HEK293 (cell line): Measurements from ENCODE around the gene SZT2.

Experiments used
- CTCF ChIA-PET: fragments of 350-600 bp; formaldehyde crosslinking; extraction: SDS; loops from one replicate; lab custom pipeline; 2021; ENCODE audit warnings: antibody characterized with exemption; lab: Yijun Ruan, JAX
- POLR2A ChIA-PET: fragments of 300-600 bp; formaldehyde crosslinking; extraction: SDS; loops from one replicate; lab custom pipeline; 2020; ENCODE audit warnings: antibody characterized with exemption, inconsistent platforms; lab: Yijun Ruan, JAX
- H3K27ac ChIP-seq: fragments of 200-500 bp; sonication (Bioruptor generic); 2 replicates; pipeline ENCODE4 v1.5.1; 2014; ENCODE audit warnings: low read depth, low read length, control low read depth, inconsistent platforms; ENCODE audit errors: extremely low read depth
- H3K36me3 ChIP-seq, 2 experiments: fragments of 200-500 bp in 1 of 2; sonication (Bioruptor generic) in 1 of 2; 1 replicate in 1 of 2; 2 replicates in 1 of 2; pipeline ENCODE4 v1.5.1; 2014 to 2017; ENCODE audit warnings: inconsistent platforms in 2 of 2, low read length in 2 of 2; ENCODE audit not compliant: control insufficient read depth in 2 of 2, insufficient read depth in 1 of 2
- H3K4me1 ChIP-seq: fragments of 200-500 bp; sonication (Bioruptor generic); 2 replicates; pipeline ENCODE4 v1.5.1; 2014; ENCODE audit warnings: mild to moderate bottlenecking, low read length, inconsistent platforms; ENCODE audit not compliant: control insufficient read depth, insufficient read depth
- H3K4me3 ChIP-seq: 2 replicates; pipeline ENCODE4 v1.5.1; 2011; ENCODE audit warnings: low read depth, mild to moderate bottlenecking, control low read depth, low read length, moderate library complexity
- H3K9me3 ChIP-seq: fragments of 200-500 bp; sonication (Bioruptor generic); 2 replicates; pipeline ENCODE4 v1.5.1; 2014; ENCODE audit warnings: low read depth, low read length, inconsistent platforms; ENCODE audit not compliant: control insufficient read depth, insufficient read depth
- GLIS1 ChIP-seq: fragments of 450-650 bp; formaldehyde crosslinking; IDR thresholded peaks from 2 replicates; pipeline ENCODE4 v1.5.1; 2016; ENCODE audit warnings: missing biosample characterization, missing genetic modification characterization
- GLIS2 ChIP-seq: fragments of 450-650 bp; formaldehyde crosslinking; IDR thresholded peaks from 2 replicates; pipeline ENCODE4 v1.5.1; 2016; ENCODE audit warnings: missing biosample characterization, missing genetic modification characterization
- IKZF3 ChIP-seq: fragments of 450-650 bp; IDR thresholded peaks from 2 replicates; pipeline ENCODE4 v1.5.0; 2018; ENCODE audit warnings: missing biosample characterization, mild to moderate bottlenecking, missing genetic modification characterization, moderate library complexity
- KLF8 ChIP-seq: fragments of 450-650 bp; formaldehyde crosslinking; IDR thresholded peaks from 2 replicates; pipeline ENCODE4 v1.5.1; 2016; ENCODE audit warnings: missing biosample characterization, missing genetic modification characterization
- OVOL3 ChIP-seq: fragments of 450-650 bp; formaldehyde crosslinking; IDR thresholded peaks from 2 replicates; pipeline ENCODE4 v1.5.1; 2016; ENCODE audit warnings: missing biosample characterization, missing genetic modification characterization
- PRDM1 ChIP-seq: fragments of 450-650 bp; formaldehyde crosslinking; IDR thresholded peaks from 2 replicates; pipeline ENCODE4; 2016; ENCODE audit warnings: missing biosample characterization, missing genetic modification characterization
- ZBTB20 ChIP-seq: fragments of 450-650 bp; formaldehyde crosslinking; IDR thresholded peaks from 2 replicates; pipeline ENCODE4 v1.5.1; 2016; ENCODE audit warnings: missing biosample characterization, missing genetic modification characterization
- ZFP3 ChIP-seq: fragments of 450-650 bp; formaldehyde crosslinking; IDR thresholded peaks from 2 replicates; pipeline ENCODE4 v1.5.1; 2016; ENCODE audit warnings: low read depth, missing biosample characterization, missing genetic modification characterization
- ZFP41 ChIP-seq: fragments of 450-650 bp; formaldehyde crosslinking; IDR thresholded peaks from 2 replicates; pipeline ENCODE4 v1.5.1; 2016; ENCODE audit warnings: missing biosample characterization, missing genetic modification characterization, borderline replicate concordance
- ZNF114 ChIP-seq: fragments of 450-650 bp; formaldehyde crosslinking; IDR thresholded peaks from 2 replicates; pipeline ENCODE4 v1.5.0; 2017; ENCODE audit warnings: missing biosample characterization, missing genetic modification characterization
- ZNF155 ChIP-seq: fragments of 450-650 bp; formaldehyde crosslinking; IDR thresholded peaks from 2 replicates; pipeline ENCODE4 v1.5.1; 2016; ENCODE audit warnings: missing biosample characterization, missing genetic modification characterization
- ZNF335 ChIP-seq: fragments of 450-650 bp; formaldehyde crosslinking; conservative IDR thresholded peaks from 2 replicates; pipeline ENCODE4 v1.5.1; 2016; ENCODE audit warnings: missing biosample characterization, missing genetic modification characterization
- ZNF366 ChIP-seq: fragments of 450-650 bp; formaldehyde crosslinking; conservative IDR thresholded peaks from 2 replicates; pipeline ENCODE4 v1.5.1; 2016; ENCODE audit warnings: missing biosample characterization, missing genetic modification characterization
- ZNF514 ChIP-seq: fragments of 450-650 bp; formaldehyde crosslinking; IDR thresholded peaks from 2 replicates; pipeline ENCODE4 v1.5.1; 2016; ENCODE audit warnings: missing biosample characterization, missing genetic modification characterization
- ZNF670 ChIP-seq: fragments of 450-650 bp; formaldehyde crosslinking; IDR thresholded peaks from 2 replicates; pipeline ENCODE4 v1.5.1; 2016; ENCODE audit warnings: missing biosample characterization, missing genetic modification characterization, low read depth
- TF ChIP-seq, protein P1 (sequence below): fragments of 450-650 bp; formaldehyde crosslinking; conservative IDR thresholded peaks from 2 replicates; pipeline ENCODE4 v1.5.1; 2016; ENCODE audit warnings: low read depth, missing biosample characterization, missing genetic modification characterization
- TF ChIP-seq, protein P2 (sequence below): fragments of 450-650 bp; formaldehyde crosslinking; IDR thresholded peaks from 2 replicates; pipeline ENCODE4 v1.5.1; 2016; ENCODE audit warnings: missing biosample characterization, missing genetic modification characterization
- TF ChIP-seq, protein P3 (sequence below): fragments of 450-650 bp; formaldehyde crosslinking; IDR thresholded peaks from 2 replicates; pipeline ENCODE4 v1.5.1; 2016; ENCODE audit warnings: missing biosample characterization, missing genetic modification characterization
- TF ChIP-seq, protein P4 (sequence below): fragments of 450-650 bp; formaldehyde crosslinking; IDR thresholded peaks from 2 replicates; pipeline ENCODE4 v1.5.1; 2016; ENCODE audit warnings: missing biosample characterization, missing genetic modification characterization
- TF ChIP-seq, protein P5 (sequence below): fragments of 450-650 bp; formaldehyde crosslinking; IDR thresholded peaks from 2 replicates; pipeline ENCODE4 v1.5.1; 2017; ENCODE audit warnings: missing biosample characterization, missing genetic modification characterization

Gene SZT2

DNA sequence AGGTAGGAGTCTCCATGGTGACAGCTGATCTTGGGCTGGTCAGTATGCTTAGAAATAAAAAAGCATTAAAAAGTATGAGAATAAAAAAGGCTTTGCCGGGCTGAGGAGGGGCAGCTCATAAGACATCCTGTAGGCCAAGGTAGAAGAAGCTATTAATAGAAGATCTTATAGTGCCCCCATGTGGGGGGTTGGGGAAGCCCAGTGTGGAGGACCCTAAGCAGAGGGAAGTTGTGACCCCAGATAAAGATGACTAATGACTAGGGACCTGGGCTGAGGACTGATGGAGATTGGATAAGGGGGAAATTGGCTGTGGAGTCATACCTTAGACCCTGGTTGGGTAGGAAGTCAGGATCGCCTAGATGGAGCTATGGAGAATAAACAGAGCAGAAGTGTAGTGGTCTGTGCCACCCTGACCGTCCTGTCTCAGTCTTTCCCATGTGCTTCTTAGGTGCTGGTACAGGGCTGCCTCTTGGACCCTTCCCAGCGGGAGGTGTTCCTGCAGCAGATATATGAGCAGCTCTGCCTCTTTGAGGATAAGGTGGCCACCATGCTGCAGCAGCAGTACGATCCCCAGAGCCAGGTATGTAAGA lies 25.0 kb downstream of the SZT2 start (continued):
- TF ChIP-seq ZNF155 (tag by site-specific recombination), result no peak
- TF ChIP-seq, protein P1, sequence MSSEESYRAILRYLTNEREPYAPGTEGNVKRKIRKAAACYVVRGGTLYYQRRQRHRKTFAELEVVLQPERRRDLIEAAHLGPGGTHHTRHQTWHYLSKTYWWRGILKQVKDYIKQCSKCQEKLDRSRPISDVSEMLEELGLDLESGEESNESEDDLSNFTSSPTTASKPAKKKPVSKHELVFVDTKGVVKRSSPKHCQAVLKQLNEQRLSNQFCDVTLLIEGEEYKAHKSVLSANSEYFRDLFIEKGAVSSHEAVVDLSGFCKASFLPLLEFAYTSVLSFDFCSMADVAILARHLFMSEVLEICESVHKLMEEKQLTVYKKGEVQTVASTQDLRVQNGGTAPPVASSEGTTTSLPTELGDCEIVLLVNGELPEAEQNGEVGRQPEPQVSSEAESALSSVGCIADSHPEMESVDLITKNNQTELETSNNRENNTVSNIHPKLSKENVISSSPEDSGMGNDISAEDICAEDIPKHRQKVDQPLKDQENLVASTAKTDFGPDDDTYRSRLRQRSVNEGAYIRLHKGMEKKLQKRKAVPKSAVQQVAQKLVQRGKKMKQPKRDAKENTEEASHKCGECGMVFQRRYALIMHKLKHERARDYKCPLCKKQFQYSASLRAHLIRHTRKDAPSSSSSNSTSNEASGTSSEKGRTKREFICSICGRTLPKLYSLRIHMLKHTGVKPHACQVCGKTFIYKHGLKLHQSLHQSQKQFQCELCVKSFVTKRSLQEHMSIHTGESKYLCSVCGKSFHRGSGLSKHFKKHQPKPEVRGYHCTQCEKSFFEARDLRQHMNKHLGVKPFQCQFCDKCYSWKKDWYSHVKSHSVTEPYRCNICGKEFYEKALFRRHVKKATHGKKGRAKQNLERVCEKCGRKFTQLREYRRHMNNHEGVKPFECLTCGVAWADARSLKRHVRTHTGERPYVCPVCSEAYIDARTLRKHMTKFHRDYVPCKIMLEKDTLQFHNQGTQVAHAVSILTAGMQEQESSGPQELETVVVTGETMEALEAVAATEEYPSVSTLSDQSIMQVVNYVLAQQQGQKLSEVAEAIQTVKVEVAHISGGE (tag by site-specific recombination), result no peak
- TF ChIP-seq ZFP41 (tag by site-specific recombination), result no peak
- peak; percentile 43; the same call in 1 of the 2 replicates for TF ChIP-seq ZNF335 (tag by site-specific recombination)
- TF ChIP-seq, protein P2, sequence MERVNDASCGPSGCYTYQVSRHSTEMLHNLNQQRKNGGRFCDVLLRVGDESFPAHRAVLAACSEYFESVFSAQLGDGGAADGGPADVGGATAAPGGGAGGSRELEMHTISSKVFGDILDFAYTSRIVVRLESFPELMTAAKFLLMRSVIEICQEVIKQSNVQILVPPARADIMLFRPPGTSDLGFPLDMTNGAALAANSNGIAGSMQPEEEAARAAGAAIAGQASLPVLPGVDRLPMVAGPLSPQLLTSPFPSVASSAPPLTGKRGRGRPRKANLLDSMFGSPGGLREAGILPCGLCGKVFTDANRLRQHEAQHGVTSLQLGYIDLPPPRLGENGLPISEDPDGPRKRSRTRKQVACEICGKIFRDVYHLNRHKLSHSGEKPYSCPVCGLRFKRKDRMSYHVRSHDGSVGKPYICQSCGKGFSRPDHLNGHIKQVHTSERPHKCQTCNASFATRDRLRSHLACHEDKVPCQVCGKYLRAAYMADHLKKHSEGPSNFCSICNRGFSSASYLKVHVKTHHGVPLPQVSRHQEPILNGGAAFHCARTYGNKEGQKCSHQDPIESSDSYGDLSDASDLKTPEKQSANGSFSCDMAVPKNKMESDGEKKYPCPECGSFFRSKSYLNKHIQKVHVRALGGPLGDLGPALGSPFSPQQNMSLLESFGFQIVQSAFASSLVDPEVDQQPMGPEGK (tag by site-specific recombination), result no peak
- TF ChIP-seq OVOL3 (tag by site-specific recombination), result no peak
- no peak for TF ChIP-seq KLF8 (tag by site-specific recombination)
- TF ChIP-seq, protein P3, sequence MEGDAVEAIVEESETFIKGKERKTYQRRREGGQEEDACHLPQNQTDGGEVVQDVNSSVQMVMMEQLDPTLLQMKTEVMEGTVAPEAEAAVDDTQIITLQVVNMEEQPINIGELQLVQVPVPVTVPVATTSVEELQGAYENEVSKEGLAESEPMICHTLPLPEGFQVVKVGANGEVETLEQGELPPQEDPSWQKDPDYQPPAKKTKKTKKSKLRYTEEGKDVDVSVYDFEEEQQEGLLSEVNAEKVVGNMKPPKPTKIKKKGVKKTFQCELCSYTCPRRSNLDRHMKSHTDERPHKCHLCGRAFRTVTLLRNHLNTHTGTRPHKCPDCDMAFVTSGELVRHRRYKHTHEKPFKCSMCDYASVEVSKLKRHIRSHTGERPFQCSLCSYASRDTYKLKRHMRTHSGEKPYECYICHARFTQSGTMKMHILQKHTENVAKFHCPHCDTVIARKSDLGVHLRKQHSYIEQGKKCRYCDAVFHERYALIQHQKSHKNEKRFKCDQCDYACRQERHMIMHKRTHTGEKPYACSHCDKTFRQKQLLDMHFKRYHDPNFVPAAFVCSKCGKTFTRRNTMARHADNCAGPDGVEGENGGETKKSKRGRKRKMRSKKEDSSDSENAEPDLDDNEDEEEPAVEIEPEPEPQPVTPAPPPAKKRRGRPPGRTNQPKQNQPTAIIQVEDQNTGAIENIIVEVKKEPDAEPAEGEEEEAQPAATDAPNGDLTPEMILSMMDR (tag by site-specific recombination), result peak; percentile 45; the same call in 1 of the 2 replicates
- TF ChIP-seq GLIS2 (tag by site-specific recombination), result no peak
- TF ChIP-seq ZNF514 (tag by site-specific recombination), result no peak
- TF ChIP-seq, protein P4, sequence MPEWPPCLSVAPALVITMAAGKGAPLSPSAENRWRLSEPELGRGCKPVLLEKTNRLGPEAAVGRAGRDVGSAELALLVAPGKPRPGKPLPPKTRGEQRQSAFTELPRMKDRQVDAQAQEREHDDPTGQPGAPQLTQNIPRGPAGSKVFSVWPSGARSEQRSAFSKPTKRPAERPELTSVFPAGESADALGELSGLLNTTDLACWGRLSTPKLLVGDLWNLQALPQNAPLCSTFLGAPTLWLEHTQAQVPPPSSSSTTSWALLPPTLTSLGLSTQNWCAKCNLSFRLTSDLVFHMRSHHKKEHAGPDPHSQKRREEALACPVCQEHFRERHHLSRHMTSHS (tag by site-specific recombination), result no peak
- TF ChIP-seq, all 188 proteins: peak for 4

GRCh38 chr1:43415901-43416300 lies 26.2 kb downstream of the SZT2 start:
- no peaks in the 10 kb centered on the region for H3K9me3 ChIP-seq
- TF ChIP-seq, protein P5, sequence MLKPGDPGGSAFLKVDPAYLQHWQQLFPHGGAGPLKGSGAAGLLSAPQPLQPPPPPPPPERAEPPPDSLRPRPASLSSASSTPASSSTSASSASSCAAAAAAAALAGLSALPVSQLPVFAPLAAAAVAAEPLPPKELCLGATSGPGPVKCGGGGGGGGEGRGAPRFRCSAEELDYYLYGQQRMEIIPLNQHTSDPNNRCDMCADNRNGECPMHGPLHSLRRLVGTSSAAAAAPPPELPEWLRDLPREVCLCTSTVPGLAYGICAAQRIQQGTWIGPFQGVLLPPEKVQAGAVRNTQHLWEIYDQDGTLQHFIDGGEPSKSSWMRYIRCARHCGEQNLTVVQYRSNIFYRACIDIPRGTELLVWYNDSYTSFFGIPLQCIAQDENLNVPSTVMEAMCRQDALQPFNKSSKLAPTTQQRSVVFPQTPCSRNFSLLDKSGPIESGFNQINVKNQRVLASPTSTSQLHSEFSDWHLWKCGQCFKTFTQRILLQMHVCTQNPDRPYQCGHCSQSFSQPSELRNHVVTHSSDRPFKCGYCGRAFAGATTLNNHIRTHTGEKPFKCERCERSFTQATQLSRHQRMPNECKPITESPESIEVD, result no peak
- TF ChIP-seq IKZF3 (tag by site-specific recombination), result no peak
- TF ChIP-seq ZNF366 (tag by site-specific recombination), result no peak
- TF ChIP-seq PRDM1 (tag by site-specific recombination), result no peak
- no peak for TF ChIP-seq GLIS1 (tag by site-specific recombination)
- TF ChIP-seq ZBTB20 (tag by site-specific recombination), result no peak
- no peak for TF ChIP-seq ZFP3 (tag by site-specific recombination)
- no peak for TF ChIP-seq ZNF670 (tag by site-specific recombination)
- no peak for TF ChIP-seq ZNF114 (tag by site-specific recombination)
- no peaks in the 10 kb centered on the region for H3K4me1 ChIP-seq
- POLR2A ChIA-PET, result no interaction called here
- no peak overlapping the region for H3K4me3 ChIP-seq
- no peak overlapping the region for H3K27ac ChIP-seq
- peaks cover 10 to 68% of the 10 kb centered on the region in 2 experiments for H3K36me3 ChIP-seq
- CTCF ChIA-PET, result interaction anchor here (0.7 to 6.5 kb wide), 7 partner anchors 10 to 1290 kb away, joined by 3 to 110 read pairs (median 9); partner anchors contain the start of genes CDC20 and ELOVL1
